Fibroblast of skin of abdomen (primary cell): ENCODE measurements around the gene S100A16.

Experiments used
- DNase-seq: peaks from one replicate; pipeline ENCODE4 v3.0.0-alpha.2; 2013

Gene S100A16

GRCh38 chr1:153636312-153636711, 23.4 kb upstream of the S100A16 start:
- no peak for DNase-seq

- no peak for DNase-seq
Observed at GRCh38 chr1:153635872-153636271, 22.9 kb upstream of the S100A16 start.

GRCh38 chr1:153633754-153634665, 21.1 kb upstream of the S100A16 start, which contains the start of gene CHTOP:
TSS of gene CHTOP (plus strand) at chr1:153634066. CDS start at chr1:153636589, 2,523 bp downstream.
- DNase-seq = peak; percentile 98

GRCh38 chr1:153633161-153633753, 20.3 kb upstream of the S100A16 start:
- DNase-seq = no peak

GRCh38 chr1:153631047-153632022, 18.4 kb upstream of the S100A16 start:
- no peak for DNase-seq

GRCh38 chr1:153630384-153630783, 17.4 kb upstream of the S100A16 start:
- no peak for DNase-seq

- no peak for DNase-seq
Observed at GRCh38 chr1:153629971-153630370, 17.0 kb upstream of the S100A16 start.

GRCh38 chr1:153629343-153629665, 16.4 kb upstream of the S100A16 start:
- DNase-seq = no peak

GRCh38 chr1:153628638-153629342, 15.9 kb upstream of the S100A16 start:
- DNase-seq = no peak

GRCh38 chr1:153627715-153628626, 15.0 kb upstream of the S100A16 start, which contains the start of gene S100A1:
TSS of gene S100A1 (plus strand) at chr1:153628434. CDS start at chr1:153630522, 2,088 bp downstream.
- no peak for DNase-seq

- peak; percentile 96 for DNase-seq
Observed at GRCh38 chr1:153626904-153627714, 14.2 kb upstream of the S100A16 start, which contains the start of gene S100A13. TSS of gene S100A13 (minus strand) at chr1:153627505. CDS start at chr1:153626472, 1,033 bp downstream.

GRCh38 chr1:153626477-153626903, 13.6 kb upstream of the S100A16 start:
- DNase-seq = no peak

- no peak for DNase-seq
Observed at GRCh38 chr1:153624965-153625611, 12.2 kb upstream of the S100A16 start.

- DNase-seq = no peak
Observed at GRCh38 chr1:153623101-153623500, 10.2 kb upstream of the S100A16 start.

GRCh38 chr1:153619171-153619570, 6.2 kb upstream of the S100A16 start:
- DNase-seq = no peak

- peak; percentile 39 for DNase-seq
Observed at GRCh38 chr1:153617663-153618062, 4.7 kb upstream of the S100A16 start.

- DNase-seq = no peak
Observed at GRCh38 chr1:153616917-153617311, 4.0 kb upstream of the S100A16 start.

- no peak for DNase-seq
Observed at GRCh38 chr1:153616144-153616916, 3.4 kb upstream of the S100A16 start, which contains the start of gene S100A14. TSS of gene S100A14 (minus strand) at chr1:153616325. CDS start at chr1:153615858, 467 bp downstream.
